ENCODE results near the gene FHIT.
A peak's percentile ranks its signal among the peaks of the same experiment; 100 is the strongest.

Gene FHIT

DNA sequence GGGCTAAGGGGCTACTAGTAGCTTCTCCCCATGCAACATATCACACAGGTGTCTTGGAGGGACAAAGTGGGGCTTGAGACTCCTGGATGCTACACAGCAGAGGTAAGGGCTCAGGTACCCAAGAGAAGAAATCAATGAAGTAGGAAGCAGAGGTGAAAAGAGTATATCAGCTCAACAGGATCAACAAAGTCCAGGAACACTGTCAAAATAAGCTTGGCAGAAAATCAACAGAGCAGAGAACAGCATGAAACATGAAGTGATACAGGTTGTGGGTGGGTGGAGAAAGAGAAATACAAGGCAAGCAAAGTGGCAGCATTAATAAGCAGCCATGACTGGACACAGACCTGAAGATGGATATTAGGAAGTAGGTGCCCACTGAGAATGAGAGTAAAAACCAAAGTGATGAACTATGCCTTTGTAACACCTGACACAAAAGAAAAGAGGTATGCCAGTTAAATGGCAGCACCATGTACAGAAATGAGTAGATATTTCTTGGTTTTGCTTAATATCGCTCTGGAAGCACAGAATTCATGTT lies 637.4 kb downstream of the FHIT start:
- H3K27ac ChIP-seq = no peak overlapping the region
- DNase-seq (ENCODE audit: low read depth, low spot score) = no peak

DNA sequence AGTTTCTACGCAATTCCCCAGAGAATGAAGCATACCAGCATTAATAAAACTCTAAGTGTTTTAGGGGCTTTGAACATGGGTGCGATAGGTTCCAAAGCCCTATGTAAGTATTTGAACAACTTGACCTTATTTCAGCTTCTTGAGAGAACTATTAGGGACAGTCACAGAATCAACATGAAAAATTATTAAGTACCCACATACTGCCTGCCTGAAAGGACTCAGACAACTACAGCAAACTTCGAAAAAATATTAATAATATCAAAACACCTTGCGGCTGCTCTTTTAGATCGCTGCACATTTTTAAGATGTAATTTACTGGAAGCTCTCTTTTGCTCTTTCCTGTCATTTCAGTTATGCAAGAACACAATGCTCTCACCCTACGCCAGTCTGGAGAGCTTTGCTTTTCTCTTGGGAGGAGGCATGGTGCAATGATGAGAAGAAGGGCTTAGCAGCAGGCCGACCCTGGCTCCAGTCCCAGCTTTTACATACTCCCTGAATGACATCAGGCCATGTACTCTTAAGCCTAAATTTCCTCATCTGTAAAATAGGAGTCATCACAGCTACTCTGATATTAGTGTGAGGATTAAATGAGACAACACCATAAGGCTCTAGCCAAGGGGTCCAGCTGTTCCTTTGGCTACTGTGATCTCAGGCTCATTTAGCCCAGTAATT lies 640.7 kb downstream of the FHIT start:
- DNase-seq (ENCODE audit: low read depth, low spot score) = no peak

DNA sequence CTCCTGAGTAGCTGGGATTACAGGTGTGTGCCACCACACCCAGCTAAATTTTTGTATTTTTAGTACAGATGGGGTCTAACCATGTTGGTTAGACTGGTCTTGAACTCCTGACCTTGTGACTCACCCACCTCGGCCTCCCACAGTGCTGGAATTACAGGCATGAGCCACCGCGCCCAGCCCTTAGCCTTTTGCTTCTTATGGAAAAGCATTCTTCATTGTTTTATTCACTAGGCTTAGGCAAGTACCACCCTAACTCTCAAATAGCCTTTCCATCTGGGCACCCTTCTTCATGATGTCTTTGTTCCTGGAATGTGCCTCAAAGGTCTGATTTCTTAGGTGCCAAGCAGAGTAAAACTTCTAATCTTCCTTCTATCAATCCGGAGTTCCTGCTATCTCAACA lies 641.8 kb downstream of the FHIT start:
- no peak overlapping the region for H3K27ac ChIP-seq
- no peak for DNase-seq (ENCODE audit: low read depth, low spot score)

More for the DNA sequence above, 640.7 kb downstream of the FHIT start:
- H3K27ac ChIP-seq = no peak overlapping the region

DNA sequence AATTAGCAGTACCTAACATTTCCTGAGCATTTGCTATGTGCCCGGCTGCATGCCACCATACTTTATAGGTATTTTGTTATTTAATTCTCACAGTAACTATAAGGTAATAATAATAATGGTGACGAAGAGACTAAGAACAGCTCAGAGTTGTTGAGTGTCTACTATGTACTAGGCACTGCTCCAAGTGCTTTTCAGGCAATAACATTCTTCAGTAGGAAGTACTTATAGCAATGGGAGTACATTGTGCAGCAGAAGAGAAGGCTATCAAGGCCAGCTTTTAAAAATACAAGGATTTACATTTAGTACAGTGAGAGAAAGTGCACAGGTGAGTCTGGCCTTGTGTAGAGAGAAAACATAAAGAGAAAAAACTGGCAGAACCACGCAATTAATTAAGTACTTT lies 647.4 kb downstream of the FHIT start:
- no peak for DNase-seq (ENCODE audit: low read depth, low spot score)
- no peak overlapping the region for H3K27ac ChIP-seq

DNA sequence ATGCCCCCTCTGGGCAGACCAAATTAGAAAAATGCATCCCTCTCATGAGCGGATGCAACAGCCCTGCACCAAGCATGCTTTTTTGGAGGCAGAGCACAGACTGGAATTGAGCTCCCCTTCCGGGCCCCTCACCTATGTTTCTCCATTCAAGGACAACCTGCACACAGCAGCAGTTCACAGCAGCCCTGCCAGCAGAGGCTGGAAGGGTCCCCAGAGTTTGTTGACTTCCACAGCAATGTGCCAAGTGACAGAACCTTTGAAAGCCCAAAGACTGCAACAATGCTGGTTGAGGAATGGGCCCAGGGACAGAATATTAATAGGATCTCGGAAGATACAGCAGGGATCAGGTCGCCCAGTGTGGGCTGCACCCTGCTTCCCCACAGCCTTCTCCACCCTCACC lies 650.4 kb downstream of the FHIT start:
- no peak overlapping the region for H3K27ac ChIP-seq
- DNase-seq (ENCODE audit: low read depth, low spot score) = no peak

DNA sequence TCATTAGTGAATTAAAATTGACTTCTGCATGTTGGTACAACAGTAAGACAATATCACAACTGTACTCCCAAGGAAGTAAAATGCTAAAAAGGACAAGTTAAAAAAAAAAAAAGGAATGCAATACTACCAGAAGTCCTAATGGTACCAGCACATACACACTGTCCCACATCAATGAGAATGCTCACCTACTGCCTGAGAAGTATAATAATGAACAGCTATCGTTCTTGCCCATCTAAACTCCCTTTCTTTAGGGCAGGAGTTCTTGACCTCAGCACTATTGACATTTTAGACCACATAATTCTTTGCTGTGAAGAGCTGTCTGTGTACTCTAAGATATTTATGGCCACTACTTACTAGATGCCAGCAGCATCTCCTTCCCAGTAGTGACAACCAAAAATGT lies 651.7 kb downstream of the FHIT start:
- no peak for DNase-seq (ENCODE audit: low read depth, low spot score)
- H3K27ac ChIP-seq = no peak overlapping the region

DNA sequence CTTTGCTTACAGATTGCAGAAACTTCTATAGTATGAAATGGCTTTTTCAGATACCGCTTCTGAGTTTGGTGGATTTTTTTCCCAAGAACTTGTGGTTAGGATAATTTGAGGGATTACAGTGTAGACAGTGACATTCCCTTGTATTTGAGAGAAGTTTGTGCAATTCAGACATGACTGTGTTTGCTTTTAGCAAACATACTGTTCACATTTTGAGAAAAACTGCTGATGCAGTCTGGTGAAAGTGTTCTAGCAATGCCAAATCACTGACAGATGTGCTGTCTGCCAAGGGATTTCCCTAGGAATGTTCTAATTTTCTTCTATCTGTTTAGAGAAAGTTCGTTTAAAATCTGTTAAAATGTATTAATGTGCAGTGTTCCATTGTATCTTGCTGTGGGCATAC lies 652.6 kb downstream of the FHIT start:
- H3K27ac ChIP-seq = no peak overlapping the region
- DNase-seq (ENCODE audit: low read depth, low spot score) = no peak

DNA sequence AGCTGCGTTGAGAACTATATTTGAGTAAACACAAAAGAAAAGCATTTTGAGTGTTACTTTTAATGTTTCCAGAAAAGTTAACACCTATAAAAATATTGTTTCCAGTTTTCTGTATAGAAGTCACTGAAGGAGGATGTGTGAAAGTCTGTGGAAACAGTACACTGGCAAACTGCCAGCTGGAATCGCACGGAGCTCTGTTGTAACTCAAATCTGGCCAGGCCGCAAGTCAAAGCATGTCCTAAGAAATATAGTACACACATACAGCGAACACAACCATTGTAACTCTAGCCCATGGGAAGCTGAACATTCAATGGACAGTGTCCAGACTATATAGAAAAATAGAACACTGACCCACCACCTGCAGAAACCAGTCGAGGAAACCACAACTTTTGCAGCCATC lies 657.2 kb downstream of the FHIT start:
- peak; percentile 50 for DNase-seq (ENCODE audit: low read depth, low spot score)
- H3K27ac ChIP-seq = no peak overlapping the region

DNA sequence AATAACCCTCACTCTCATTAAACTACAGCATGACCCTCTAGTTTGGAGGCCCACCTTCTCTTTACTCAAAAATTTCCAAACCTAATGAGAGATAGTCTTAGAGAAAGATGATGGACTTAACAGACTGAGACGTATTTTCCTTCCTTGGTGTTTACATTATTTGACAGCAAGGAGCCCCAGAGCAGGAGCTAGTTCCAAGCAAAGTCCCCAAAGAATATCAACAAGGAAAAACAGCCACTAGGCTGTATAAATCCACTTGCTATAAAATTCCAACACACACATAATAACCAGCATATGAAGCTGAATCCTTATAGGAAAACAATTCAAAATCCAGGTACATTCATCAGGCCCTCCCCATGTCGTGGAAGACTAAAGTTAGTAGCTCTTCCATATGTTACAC lies 660.0 kb downstream of the FHIT start:
- H3K27ac ChIP-seq = no peak overlapping the region
- no peak for DNase-seq (ENCODE audit: low read depth, low spot score)

DNA sequence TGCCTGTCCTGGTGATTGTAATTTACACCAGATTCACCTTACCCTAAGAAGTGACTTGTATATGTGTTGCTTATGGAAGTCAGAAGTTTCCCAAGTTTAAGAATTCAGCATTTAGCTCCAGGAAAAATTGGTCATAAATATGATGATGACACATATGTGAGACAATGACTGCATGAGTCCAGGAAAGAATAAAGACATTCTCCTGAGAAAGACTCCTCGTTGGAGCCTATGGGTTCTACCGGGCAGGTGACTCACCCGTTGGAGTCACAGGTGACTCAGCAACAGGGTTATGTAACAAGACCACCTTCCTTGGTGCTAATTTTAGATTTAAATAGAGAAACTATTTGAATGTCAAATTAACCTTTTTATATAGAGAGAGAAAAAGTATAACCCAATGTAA lies 662.4 kb downstream of the FHIT start:
- H3K27ac ChIP-seq = peak overlapping the region; percentile 37
- DNase-seq (ENCODE audit: low read depth, low spot score) = peak; percentile 83

DNA sequence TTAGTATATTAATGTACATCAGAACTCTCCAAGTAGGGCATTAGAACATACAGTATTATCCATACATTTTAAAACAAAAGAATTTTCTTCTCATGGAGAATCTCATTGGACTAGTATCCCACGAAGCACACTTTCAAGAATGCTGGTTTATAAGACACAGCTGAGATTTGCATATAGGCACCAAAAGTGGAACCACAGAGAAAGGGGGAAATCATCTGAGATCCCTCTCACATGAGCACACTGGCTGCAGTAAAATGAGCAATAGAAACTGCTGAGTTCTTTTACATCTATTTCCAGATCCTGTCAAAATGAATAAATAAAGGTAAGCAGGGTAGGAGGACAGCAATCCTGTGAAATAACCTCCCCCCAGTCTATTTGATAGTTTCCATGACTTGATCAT lies 665.3 kb downstream of the FHIT start:
- DNase-seq (ENCODE audit: low read depth, low spot score) = no peak
- no peak overlapping the region for H3K27ac ChIP-seq

DNA sequence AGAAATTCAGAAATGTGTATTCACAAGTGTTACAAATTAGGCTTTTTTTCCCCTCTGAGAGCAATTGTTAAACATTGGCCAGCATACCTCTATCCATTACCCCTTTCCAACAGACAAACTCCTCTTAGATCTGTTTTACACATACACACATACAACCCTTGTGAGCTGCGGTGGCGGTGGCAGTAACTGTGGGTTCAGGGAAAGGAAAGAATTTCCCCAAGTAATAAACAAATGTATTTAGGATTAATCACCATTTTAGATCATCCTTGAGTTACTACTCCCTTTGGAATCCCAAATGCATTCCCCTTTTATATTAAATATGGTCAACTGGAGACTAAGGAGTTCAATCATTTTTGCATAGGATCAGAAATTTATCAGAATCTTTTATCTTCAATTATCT lies 667.0 kb downstream of the FHIT start:
- no peak for DNase-seq (ENCODE audit: low read depth, low spot score)
- H3K27ac ChIP-seq = no peak overlapping the region

DNA sequence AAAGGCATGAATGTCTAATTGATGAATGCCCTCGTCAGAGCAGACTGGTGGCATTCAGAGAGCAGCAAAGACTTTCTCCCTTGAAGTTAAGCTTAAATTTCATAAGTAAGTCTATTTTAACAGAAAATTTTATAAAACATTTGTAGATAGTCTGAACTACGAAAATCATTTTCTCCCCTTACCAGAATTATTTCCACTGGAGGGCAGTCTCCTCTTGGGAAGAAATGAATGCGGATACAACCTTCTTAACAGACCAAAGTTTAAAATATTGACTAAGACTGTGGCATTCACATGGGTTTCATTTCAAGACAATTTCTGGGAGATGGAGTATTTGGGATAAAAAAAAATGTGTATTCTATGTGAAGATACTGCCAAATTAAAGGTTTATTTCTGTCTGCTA lies 669.0 kb downstream of the FHIT start:
- no peak overlapping the region for H3K27ac ChIP-seq
- no peak for DNase-seq (ENCODE audit: low read depth, low spot score)

DNA sequence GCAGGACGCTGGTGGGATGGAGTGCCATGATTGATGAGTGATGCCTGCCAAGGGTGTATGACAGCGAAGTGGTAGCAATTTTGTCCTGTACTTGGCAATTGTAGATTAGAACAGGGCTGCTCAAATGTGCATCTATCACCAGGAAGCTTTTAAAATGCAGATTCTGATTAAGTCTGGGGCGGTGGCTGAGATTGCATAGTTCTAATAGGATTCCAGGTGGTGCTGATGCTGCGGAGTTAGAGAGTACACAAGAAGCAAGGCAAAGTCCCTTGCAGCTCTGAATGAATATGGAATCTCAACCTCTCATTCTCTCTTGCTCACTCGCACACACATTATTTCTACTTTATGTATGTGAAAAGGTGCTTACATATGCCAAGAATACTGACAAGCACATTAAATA lies 670.4 kb downstream of the FHIT start:
- H3K27ac ChIP-seq = no peak overlapping the region
- no peak for DNase-seq (ENCODE audit: low read depth, low spot score)

DNA sequence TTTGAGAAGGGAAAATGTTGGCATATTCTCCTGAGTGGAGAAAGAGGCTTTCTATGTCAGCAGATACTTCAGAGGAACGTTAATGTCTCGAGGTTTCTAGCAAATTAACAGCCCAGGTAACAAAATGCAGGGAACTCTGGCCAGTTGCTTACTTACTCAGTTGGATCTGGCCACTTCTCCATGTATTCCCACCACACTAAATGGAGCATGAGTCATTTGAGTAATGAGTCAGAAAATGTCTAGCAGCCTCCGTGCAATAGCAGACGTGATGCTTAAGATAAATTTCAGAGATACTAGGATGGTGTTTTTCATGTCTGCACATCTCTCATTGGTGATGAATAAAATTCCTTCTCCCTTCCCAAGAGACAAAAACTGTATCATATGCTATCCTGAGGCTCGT lies 671.5 kb downstream of the FHIT start:
- no peak overlapping the region for H3K27ac ChIP-seq
- peak; percentile 64 for DNase-seq (ENCODE audit: low read depth, low spot score)

DNA sequence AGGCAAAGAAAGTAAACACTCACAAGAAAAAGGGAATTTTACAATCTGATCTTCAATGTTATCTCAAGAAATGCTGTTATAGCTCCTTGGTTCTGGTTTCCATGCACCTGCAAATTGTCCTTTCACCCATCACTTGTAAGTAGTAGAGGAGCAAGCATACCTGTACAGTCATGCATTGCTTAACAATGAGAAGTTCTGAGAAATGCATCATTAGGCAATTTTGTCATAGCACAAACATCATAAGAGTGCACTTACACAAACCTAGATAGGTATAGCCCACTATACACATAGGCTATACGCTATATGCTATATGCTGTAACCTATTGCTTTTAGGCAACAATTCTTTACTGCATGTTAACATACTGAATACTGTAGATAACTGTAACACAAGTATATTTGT lies 672.3 kb downstream of the FHIT start:
- no peak overlapping the region for H3K27ac ChIP-seq
- peak; percentile 45 for DNase-seq (ENCODE audit: low read depth, low spot score)

DNA sequence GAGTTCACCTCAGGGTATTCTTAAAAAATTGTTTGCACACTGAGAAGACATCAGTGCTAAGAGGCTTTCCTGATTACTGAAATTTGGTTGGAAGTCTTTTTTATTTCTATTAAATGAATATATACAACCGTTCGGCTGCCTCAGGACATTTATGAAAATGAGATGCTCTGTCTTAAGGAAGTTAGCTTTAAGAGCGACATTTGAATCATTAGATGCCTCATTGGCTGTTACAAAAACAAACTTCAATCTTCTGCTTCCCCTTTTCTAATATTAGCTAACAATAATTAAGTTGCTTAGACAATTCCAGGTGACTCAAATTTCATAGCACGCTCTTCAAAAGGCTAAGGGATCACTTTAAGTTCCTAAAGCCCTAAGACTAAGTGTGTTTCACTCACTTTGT lies 673.7 kb downstream of the FHIT start:
- no peak for DNase-seq (ENCODE audit: low read depth, low spot score)

DNA sequence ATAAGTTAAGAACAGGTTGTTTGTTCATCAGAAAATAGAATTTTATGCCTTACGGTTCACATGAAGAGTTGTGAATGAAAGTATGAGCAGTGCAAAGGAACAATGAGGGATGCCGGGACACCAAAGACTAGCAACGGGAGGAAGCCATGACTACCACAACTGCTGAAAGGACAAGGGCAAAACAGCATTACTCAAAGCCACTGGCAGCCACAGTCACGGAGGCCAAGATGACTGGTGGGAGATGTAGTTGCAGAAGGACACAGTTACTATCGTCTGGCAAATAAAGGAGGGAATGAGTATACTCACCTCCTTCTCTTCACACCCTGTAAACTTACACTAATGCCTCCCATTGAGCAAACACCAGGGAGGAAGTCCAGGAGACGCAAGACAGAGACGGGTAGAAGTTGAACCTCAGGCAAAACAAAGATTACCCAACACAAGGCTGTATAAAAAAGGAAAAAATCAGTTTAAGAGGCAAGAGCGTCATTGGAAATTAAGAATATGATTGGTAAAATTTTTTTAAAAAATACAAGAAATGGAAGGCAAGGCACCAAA lies 675.5 kb downstream of the FHIT start:
- no peak overlapping the region for H3K27ac ChIP-seq
- DNase-seq (ENCODE audit: low read depth, low spot score) = no peak

More for the DNA sequence above, 673.7 kb downstream of the FHIT start:
- H3K27ac ChIP-seq = no peak overlapping the region

DNA sequence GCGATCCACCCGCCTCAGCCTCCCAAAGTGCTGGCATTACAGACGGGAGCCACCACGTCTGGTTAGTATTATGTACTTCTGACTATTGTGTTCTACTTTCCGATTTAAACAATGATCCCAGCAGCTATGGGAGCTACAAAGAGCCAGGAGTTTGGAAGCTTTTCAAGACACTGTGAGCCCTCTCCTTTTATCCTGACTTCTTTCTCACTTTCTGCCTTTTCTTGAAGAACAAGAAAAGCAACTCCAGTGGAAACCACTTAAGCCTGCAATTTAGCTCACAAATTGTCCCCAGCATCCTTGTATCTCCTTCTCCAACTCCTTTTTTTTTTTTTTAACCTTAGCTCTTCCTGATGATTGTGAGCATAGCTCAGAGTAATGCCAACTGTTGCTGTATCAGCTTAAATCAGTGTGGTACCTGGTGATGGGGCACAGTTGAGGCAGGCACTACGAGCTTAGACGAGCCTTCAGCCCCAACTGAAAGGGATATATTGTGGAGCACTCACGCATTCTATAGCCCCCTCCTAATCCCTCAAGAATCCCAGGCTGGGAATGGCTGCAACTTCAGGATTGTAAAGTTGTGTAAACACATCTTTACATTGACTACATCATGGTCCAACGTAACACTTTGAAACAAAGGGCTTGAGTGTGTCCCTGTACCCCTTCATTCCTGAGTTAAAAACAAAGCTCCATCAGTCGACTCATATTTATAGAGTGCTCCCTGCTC lies 677.0 kb downstream of the FHIT start:
- DNase-seq (ENCODE audit: low read depth, low spot score) = no peak
- no peak overlapping the region for H3K27ac ChIP-seq

DNA sequence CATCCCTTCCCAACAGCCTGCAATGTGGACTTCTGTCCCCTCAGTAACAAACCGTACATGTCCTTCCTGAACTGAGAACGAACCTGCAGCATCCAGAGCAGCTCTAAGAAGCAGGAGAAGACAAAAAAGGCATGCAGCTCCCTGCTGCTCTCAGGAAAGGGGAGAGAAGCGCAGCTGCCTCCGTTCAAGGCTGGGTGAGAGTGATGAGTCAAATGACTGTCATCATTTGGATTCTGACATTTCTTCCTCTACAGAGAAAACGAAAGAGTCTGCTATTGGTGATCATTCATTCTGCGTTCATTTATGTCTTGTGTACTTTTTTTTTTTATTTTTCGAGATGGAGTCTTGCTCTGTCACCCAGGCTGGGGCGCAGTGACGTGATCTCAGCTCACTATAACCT lies 677.8 kb downstream of the FHIT start:
- no peak for DNase-seq (ENCODE audit: low read depth, low spot score)
- no peak overlapping the region for H3K27ac ChIP-seq

DNA sequence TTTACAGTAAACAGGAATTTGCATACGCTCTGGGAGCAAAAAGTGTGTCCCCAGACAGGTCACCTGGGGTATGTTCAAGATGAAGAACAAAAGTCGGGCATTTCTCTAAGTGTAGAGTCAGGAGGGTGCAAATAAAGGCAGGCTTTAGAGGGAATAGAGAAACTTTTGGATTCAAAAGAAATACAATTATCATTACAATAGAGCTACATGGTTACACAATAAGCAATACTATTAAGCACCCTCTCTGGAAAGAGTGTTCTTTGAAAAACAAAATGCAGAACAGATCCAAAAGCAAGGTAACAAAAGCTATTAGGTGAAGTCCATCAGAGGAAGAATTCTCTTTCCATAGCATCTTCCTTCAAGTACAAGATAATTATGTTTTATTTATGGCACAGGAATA lies 679.7 kb downstream of the FHIT start:
- no peak overlapping the region for H3K27ac ChIP-seq
- no peak for DNase-seq (ENCODE audit: low read depth, low spot score)

DNA sequence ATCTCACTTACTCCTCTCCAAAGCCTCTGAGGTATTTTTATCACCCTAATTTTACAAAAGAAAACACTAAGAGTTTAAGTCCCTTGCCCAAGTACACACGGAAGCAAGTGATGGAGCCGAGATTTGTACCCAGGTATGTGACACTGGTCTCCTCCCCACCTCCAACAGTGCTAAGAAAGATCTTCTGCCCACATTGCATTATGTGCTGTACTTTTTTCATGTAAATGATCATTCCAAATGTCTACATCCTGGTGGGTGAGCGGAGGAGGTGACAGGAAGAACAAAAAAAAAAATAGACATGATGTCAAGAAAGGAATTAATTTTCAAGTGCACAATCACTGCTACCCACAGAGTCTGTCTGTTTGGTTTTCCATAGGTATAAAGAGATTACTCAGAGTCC lies 694.1 kb downstream of the FHIT start:
- H3K27ac ChIP-seq = no peak overlapping the region
- no peak for DNase-seq (ENCODE audit: low read depth, low spot score)

All from epithelial cell of prostate (primary cell).